ENCODE data around the gene FAM118B.

- TF ChIP-seq CTCF (IDR thresholded peaks at IDR 0.05) (no peak), POLR2A (IDR thresholded peaks at IDR 0.05) (no peak)
Observed at GRCh38 chr11:126281666-126282175, 70.1 kb downstream of the FAM118B start.
